HG02943 (cell line): ENCODE measurements around the gene SGPP1.
"Not testable (repeated sequence)": the region's sequence is repeated elsewhere in the genome, so short reads cannot be mapped to it uniquely, and the experiment has no call there.

Experiments
- ATAC-seq: cut with Tn5 transposase; IDR thresholded peaks from one replicate; pipeline ENCODE4 v1.9.1; 2021; ENCODE audit warnings: mild to moderate bottlenecking, low read depth, moderate library complexity; ENCODE audit not compliant: unreplicated experiment

The SGPP1 gene

GRCh38 chr14:63727736-63728728, at the start of gene SGPP1:
Gene SGPP1, minus strand, starts transcription at chr14:63728065. Its CDS starts 121 bp downstream, at chr14:63727944.
- ATAC-seq, result peak; percentile 76

GRCh38 chr14:63777024-63777423, 49.2 kb upstream of the SGPP1 start:
- ATAC-seq, result no peak

GRCh38 chr14:63773504-63773903, 45.6 kb upstream of the SGPP1 start:
- ATAC-seq, result no peak

GRCh38 chr14:63770187-63770807, 42.4 kb upstream of the SGPP1 start:
- no peak for ATAC-seq

- no peak for ATAC-seq
These were observed 38.7 kb upstream of the SGPP1 start for GRCh38 chr14:63766611-63767010.

GRCh38 chr14:63764620-63765139, 36.8 kb upstream of the SGPP1 start:
- ATAC-seq, result no peak

GRCh38 chr14:63764103-63764502, 36.2 kb upstream of the SGPP1 start:
- ATAC-seq, result no peak

- ATAC-seq, result no peak
These were observed 33.7 kb upstream of the SGPP1 start for GRCh38 chr14:63761351-63762117.

GRCh38 chr14:63760014-63760413, 32.1 kb upstream of the SGPP1 start:
- no peak for ATAC-seq

GRCh38 chr14:63759456-63759855, 31.6 kb upstream of the SGPP1 start:
- no peak for ATAC-seq

GRCh38 chr14:63757211-63757610, 29.3 kb upstream of the SGPP1 start:
- no peak for ATAC-seq

- no peak for ATAC-seq
These were observed 24.7 kb upstream of the SGPP1 start for GRCh38 chr14:63752449-63753169.

- ATAC-seq, result not testable (repeated sequence)
These were observed 23.2 kb upstream of the SGPP1 start for GRCh38 chr14:63751076-63751475.

- ATAC-seq, result no peak
These were observed 20.0 kb upstream of the SGPP1 start for GRCh38 chr14:63747846-63748245.

- peak; percentile 71 for ATAC-seq
These were observed 18.1 kb upstream of the SGPP1 start for GRCh38 chr14:63745858-63746425.

- no peak for ATAC-seq
These were observed 17.4 kb upstream of the SGPP1 start for GRCh38 chr14:63745272-63745671.

- peak; percentile 90 for ATAC-seq
These were observed 9.7 kb upstream of the SGPP1 start for GRCh38 chr14:63737582-63738006.

GRCh38 chr14:63735720-63736119, 7.9 kb upstream of the SGPP1 start:
- ATAC-seq, result no peak

GRCh38 chr14:63730659-63731058, 2.8 kb upstream of the SGPP1 start:
- ATAC-seq, result no peak
